Daoy (cell line): Measurements from ENCODE around the gene EPN2. TPM values are rescaled to one million over a fixed set of nuclear protein-coding genes. Genes with fewer than 3 reads are reported as not detected.
A peak's percentile ranks its signal among the peaks of the same experiment; 100 is the strongest.

Experiments used
- DNase-seq: peaks from one replicate; pipeline ENCODE4 v3.0.0-alpha.2; 2015; ENCODE audit warnings: low read depth
- total RNA-seq: library from RNA; depleted of rRNA; stranded (reverse); fragments of >200 nt; shearing (Covaris generic); gene quantifications from 2 replicates; pipeline ENCODE4 v1.2.3, GENCODE V29; 2014

EPN2 gene
- total RNA-seq, 1 experiment from 2014 or later: 37.3 TPM

- no peak for DNase-seq
These were observed 127.7 kb downstream of the EPN2 start for GRCh38 chr17:19364699-19365498.

GRCh38 chr17:19365499-19365817 lies 128.3 kb downstream of the EPN2 start:
- DNase-seq: no peak

- DNase-seq: no peak
These were observed 128.9 kb downstream of the EPN2 start for GRCh38 chr17:19365833-19366636.

GRCh38 chr17:19366637-19366972 lies 129.4 kb downstream of the EPN2 start:
- no peak for DNase-seq

DNA sequence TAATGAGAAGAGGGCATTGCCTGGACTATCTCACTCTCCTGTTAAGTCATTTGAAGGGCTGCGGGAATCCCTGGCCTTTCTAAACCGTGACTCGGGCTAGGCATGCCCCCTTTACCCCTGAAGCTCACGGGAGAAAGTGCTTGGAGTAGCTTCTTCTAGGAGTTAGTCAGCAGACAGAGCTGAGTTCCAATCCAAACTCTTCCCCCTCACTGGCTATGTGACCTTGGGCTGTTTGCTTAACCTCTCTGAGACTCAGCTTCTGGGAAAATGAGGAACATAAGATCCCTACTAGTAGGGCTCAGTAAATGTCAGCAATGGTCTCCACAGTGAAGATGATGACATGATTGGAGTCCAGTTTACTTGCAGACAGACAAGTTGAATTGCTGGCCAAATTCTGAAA lies 131.1 kb downstream of the EPN2 start:
- no peak for DNase-seq

GRCh38 chr17:19369107-19369778 lies 132.1 kb downstream of the EPN2 start:
- DNase-seq: no peak

- no peak for DNase-seq
These were observed 132.8 kb downstream of the EPN2 start for GRCh38 chr17:19369846-19370492.

GRCh38 chr17:19370493-19370960 lies 133.4 kb downstream of the EPN2 start:
- no peak for DNase-seq

GRCh38 chr17:19371259-19372010 lies 134.3 kb downstream of the EPN2 start:
- no peak for DNase-seq

DNA sequence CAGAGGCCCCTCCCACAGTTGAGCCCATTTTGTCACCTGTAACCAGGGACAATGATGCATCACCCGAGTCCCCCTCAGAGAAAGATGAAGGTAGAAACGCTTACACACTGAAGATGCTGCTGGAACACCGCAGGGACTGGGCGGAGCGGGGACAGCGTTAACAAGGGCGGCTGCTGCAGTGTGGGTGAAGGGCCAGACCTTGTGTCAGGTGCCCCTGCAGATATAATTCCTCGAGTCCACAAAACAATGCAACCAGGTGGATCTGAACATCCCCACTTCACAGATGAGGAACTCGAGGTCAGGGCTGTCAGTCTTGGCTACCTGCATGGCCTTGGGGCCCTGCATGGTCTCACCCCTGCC lies 134.8 kb downstream of the EPN2 start:
- no peak for DNase-seq

- DNase-seq: no peak
These were observed 135.3 kb downstream of the EPN2 start for GRCh38 chr17:19372439-19372838.

DNA sequence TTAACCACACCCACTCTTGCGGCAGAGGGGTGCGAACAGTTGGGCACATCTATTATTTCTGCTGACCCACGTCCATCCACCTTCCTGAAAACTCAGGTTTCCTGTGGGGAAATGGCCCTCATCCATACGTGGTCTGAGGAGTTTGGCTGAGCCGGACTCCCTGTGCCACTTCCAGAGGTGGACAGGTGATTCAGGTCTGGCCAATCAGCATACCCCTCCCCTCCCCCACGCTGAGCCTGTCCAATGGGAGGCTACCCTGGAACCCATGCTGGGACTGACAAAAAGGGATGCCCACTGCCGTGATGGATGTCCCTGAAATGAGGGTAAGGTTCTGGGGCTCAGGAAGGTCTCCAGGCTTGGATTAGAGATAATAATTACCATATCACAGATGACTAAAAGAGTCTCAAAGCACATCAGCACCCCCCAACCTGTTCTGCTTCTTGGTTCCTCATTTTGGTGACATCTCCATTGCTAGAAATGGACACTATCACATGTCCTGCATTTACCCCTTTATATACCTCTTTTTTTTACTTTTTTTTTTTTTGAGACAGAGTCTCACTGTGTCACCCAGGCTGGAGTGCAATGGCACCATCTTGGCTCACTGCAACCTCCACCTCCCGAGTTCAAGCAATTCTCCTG lies 135.8 kb downstream of the EPN2 start:
- DNase-seq: no peak

- no peak for DNase-seq
These were observed 137.0 kb downstream of the EPN2 start for GRCh38 chr17:19374136-19374535.

DNA sequence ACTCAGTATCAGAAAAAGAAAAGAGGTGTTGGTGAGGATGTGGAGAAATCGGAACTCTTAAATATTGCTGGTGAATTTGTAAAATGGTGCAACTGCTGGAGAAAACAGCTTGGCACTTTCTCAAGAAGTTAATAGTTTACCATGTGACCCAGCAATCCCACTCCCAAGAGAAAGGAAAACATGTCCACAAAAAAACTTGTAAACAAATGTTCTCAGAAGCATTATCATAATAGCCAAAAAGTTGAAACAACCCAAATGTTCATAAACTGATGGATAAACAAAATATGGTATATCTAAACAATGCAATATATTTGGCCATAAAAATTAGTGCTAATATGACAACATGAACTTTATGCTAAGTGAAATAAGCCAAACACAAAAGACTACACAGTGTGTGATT lies 138.6 kb downstream of the EPN2 start:
- no peak for DNase-seq

DNA sequence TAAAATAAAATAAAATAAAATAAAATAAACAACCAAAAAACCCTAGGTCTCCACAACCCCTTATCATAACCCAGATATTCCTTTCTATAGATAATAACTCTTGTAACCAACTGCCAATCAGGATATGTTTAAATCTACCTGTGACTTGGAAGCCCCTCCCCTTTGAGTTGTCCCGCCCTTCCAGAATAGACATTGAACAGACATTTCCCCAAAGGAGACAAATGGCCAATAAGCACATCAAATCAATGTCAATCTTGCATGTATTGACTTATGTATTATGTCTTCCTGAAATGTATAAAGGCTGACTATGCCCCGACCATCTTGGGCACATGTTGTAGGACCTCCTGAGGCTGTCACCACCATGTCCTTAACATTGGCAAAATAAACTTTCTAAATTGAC lies 139.6 kb downstream of the EPN2 start:
- no peak for DNase-seq

- DNase-seq: peak; percentile 100
These were observed 140.6 kb downstream of the EPN2 start for GRCh38 chr17:19377602-19378415.

DNA sequence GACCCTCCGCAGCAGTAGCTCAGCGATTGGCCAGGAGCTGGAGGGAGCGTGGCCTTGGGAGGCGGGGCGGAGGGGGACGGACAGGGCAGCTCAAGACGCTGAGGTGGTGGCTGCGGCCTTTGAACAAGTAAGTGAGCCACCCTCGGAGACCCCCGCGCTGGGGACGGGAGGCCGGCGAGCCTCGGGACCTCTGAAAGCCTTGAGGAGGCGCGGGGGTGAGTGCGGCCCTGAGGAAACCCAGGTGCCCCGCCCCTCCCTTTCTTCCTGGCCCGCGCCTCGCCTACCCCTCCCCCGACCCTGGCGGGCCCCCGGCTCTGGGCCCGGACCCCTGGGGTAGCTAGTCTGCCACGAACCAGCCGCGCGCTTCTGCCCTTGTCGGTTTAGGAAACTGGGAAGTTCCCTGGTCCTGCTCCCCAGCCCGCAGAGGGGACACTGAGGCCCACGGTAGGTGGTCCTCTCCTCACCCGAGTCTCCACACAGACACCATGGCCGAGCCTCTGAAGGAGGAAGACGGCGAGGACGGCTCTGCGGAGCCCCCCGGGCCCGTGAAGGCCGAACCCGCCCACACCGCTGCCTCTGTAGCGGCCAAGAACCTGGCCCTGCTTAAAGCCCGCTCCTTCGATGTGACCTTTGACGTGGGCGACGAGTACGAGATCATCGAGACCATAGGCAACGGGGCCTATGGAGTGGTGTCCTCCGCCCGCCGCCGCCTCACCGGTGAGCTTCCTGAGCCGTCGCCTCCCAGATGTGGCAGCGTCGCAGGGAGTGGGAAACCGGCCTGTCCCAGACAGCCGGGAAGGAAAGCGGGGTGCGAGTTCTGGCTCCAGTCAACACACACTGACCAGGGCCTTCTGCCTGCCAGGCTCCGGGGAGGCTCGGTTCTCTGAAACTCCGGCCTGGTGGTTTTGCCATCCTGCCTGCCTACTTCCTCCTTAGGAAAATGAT lies 141.5 kb downstream of the EPN2 start, which contains the start of gene MAPK7:
Gene MAPK7, plus strand, starts transcription at position 83 of the 945 bp plus-strand sequence. Its CDS starts 403 bp downstream, at position 486.
- no peak for DNase-seq

- no peak for DNase-seq
These were observed 142.3 kb downstream of the EPN2 start for GRCh38 chr17:19379361-19380065.
